HG02623 (cell line): Measurements from ENCODE around the gene UNC79.

ENCODE experiments used
- ATAC-seq: cut with Tn5 transposase; IDR thresholded peaks from one replicate; pipeline ENCODE4 v1.9.1; 2021; ENCODE audit warnings: moderate library complexity; ENCODE audit not compliant: unreplicated experiment

The UNC79 gene

GRCh38 chr14:93655078-93655750 is 224.5 kb downstream of the UNC79 start:
- ATAC-seq: no peak

GRCh38 chr14:93657875-93658274 is 227.1 kb downstream of the UNC79 start:
- no peak for ATAC-seq

GRCh38 chr14:93663317-93663716 is 232.6 kb downstream of the UNC79 start:
- ATAC-seq: no peak

- ATAC-seq: no peak
These were observed 234.4 kb downstream of the UNC79 start for GRCh38 chr14:93665169-93665568.

- no peak for ATAC-seq
These were observed 238.9 kb downstream of the UNC79 start for GRCh38 chr14:93669632-93670031.

- no peak for ATAC-seq
These were observed 243.6 kb downstream of the UNC79 start for GRCh38 chr14:93674343-93674742.

- ATAC-seq: no peak
These were observed 244.9 kb downstream of the UNC79 start for GRCh38 chr14:93675651-93676050.

- ATAC-seq: no peak
These were observed 245.7 kb downstream of the UNC79 start for GRCh38 chr14:93676416-93676958.

GRCh38 chr14:93682459-93682858 is 251.7 kb downstream of the UNC79 start:
- ATAC-seq: no peak

- no peak for ATAC-seq
These were observed 252.5 kb downstream of the UNC79 start for GRCh38 chr14:93683226-93683625.

GRCh38 chr14:93685121-93685895 is 254.6 kb downstream of the UNC79 start:
- ATAC-seq: no peak

GRCh38 chr14:93686268-93686667 is 255.5 kb downstream of the UNC79 start:
- no peak for ATAC-seq

GRCh38 chr14:93688239-93688666 is 257.5 kb downstream of the UNC79 start:
- no peak for ATAC-seq

- ATAC-seq: no peak
These were observed 258.1 kb downstream of the UNC79 start for GRCh38 chr14:93688820-93689219.

GRCh38 chr14:93690146-93690545 is 259.4 kb downstream of the UNC79 start:
- ATAC-seq: no peak

GRCh38 chr14:93691042-93691780 is 260.5 kb downstream of the UNC79 start:
- no peak for ATAC-seq

GRCh38 chr14:93693914-93694313 is 263.2 kb downstream of the UNC79 start:
- no peak for ATAC-seq

GRCh38 chr14:93700928-93701327 is 270.2 kb downstream of the UNC79 start:
- no peak for ATAC-seq

- ATAC-seq: no peak
These were observed 270.8 kb downstream of the UNC79 start for GRCh38 chr14:93701562-93701961.

GRCh38 chr14:93702946-93703345 is 272.2 kb downstream of the UNC79 start:
- ATAC-seq: no peak

GRCh38 chr14:93703941-93704340 is 273.2 kb downstream of the UNC79 start:
- no peak for ATAC-seq
